A549 treated with AZD9567 at 1 μM for 4 hours (cell line): ENCODE results near the gene CMBL. TPM values are rescaled to one million over a fixed set of nuclear protein-coding genes. Genes with fewer than 3 reads are reported as not detected.

ENCODE experiments used
- total RNA-seq: library from RNA; stranded (reverse); fragments of 200-300 nt; extraction: Qiagen RNA extraction; gene quantifications from 5 replicates; pipeline ENCODE4 v1.2.3, GENCODE V29; 2022; ENCODE audit not compliant: insufficient read depth

Gene CMBL
- total RNA-seq, result 18.4 to 20.9 TPM (median 20.3 TPM) in 5 replicates

GRCh38 chr5:10307206-10308148 lies at the start of gene CMBL:
Gene CMBL (minus strand): TSS chr5:10307902. CDS start chr5:10290762, 17,140 bp downstream.

GRCh38 chr5:10353241-10354047 lies 45.7 kb upstream of the CMBL start, which contains the start of gene MARCHF6:
Gene MARCHF6 (plus strand): TSS chr5:10353695. CDS start chr5:10353899, 204 bp downstream.

GRCh38 chr5:10249948-10250805 lies 57.5 kb downstream of the CMBL start, which contains the start of gene CCT5:
Gene CCT5 (plus strand): TSS chr5:10250280. CDS start chr5:10250341, 61 bp downstream.

Other genes with a start within 250 kb of the CMBL start
- gene ATPSCKMT, start 58.0 kb downstream of the CMBL start, total RNA-seq, result 11.4 to 13.4 TPM (median 11.9 TPM) in 5 replicates
- gene CCT5, start 57.6 kb downstream of the CMBL start, total RNA-seq, result 478 to 715 TPM (median 507 TPM) in 5 replicates
- 59.3 to 75.2 TPM (median 71.9 TPM) in 5 replicates for gene MARCHF6, start 45.8 kb upstream of the CMBL start, total RNA-seq
- gene ROPN1L, start 134.0 kb upstream of the CMBL start, total RNA-seq, result 1.6 to 3.5 TPM (median 2.1 TPM) in 5 replicates